ENCODE measurements around the gene RARG.

Gene RARG

GRCh38 chr12:53235164-53235563 is 3.2 kb upstream of the RARG start:
- H3K4me3 ChIP-seq (replicated peaks; ENCODE audit: low read depth, low read length) = no peak overlapping the region
- TF ChIP-seq CTCF (IDR thresholded peaks at IDR 0.05; ENCODE audit: low read depth, low read length, missing control alignments) = no peak
- no peak for DNase-seq (ENCODE audit: extremely low read depth, low read depth)

GRCh38 chr12:53234271-53234914 is 2.4 kb upstream of the RARG start:
- no peak for DNase-seq (ENCODE audit: extremely low read depth, low read depth)
- H3K4me3 ChIP-seq (replicated peaks; ENCODE audit: low read depth, low read length) = no peak overlapping the region
- no peak for TF ChIP-seq CTCF (IDR thresholded peaks at IDR 0.05; ENCODE audit: low read depth, low read length, missing control alignments)

- no peak for DNase-seq (ENCODE audit: extremely low read depth, low read depth)
Observed at GRCh38 chr12:53233671-53234121, 1.7 kb upstream of the RARG start.

GRCh38 chr12:53232646-53233461 is 845 bp upstream of the RARG start:
- no peak for TF ChIP-seq CTCF (IDR thresholded peaks at IDR 0.05; ENCODE audit: low read depth, low read length, missing control alignments)

More at GRCh38 chr12:53233671-53234121, 1.7 kb upstream of the RARG start:
- no peak overlapping the region for H3K4me3 ChIP-seq (replicated peaks; ENCODE audit: low read depth, low read length)
- TF ChIP-seq CTCF (IDR thresholded peaks at IDR 0.05; ENCODE audit: low read depth, low read length, missing control alignments) = peak; percentile 10

GRCh38 chr12:53231671-53231920 is 413 bp downstream of the RARG start:
- DNase-seq (ENCODE audit: extremely low read depth, low read depth) = no peak
- no peak for TF ChIP-seq CTCF (IDR thresholded peaks at IDR 0.05; ENCODE audit: low read depth, low read length, missing control alignments)
- H3K4me3 ChIP-seq (replicated peaks; ENCODE audit: low read depth, low read length) = peak overlapping the region; percentile 62

More at GRCh38 chr12:53232646-53233461, 845 bp upstream of the RARG start:
- no peak for DNase-seq (ENCODE audit: extremely low read depth, low read depth)
- peak overlapping the region; percentile 42 for H3K4me3 ChIP-seq (replicated peaks; ENCODE audit: low read depth, low read length)

GRCh38 chr12:53230108-53230845 is 1.7 kb downstream of the RARG start:
- no peak for DNase-seq (ENCODE audit: extremely low read depth, low read depth)
- peak overlapping the region; percentile 62; the same call in 1 of the 2 replicates for H3K4me3 ChIP-seq (replicated peaks; ENCODE audit: low read depth, low read length)
- no peak for TF ChIP-seq CTCF (IDR thresholded peaks at IDR 0.05; ENCODE audit: low read depth, low read length, missing control alignments)

All from HFF-Myc (cell line).